NCI-H510A treated with DMSO at 0.1 percent for 48 hours (cell line): ENCODE results near the gene CORO1C.
"Not testable (repeated sequence)": the region's sequence is repeated elsewhere in the genome, so short reads cannot be mapped to it uniquely, and the experiment has no call there.

Source experiments
- DNase-seq: peaks from one replicate; lab custom pipeline; 2025; lab: John Stamatoyannopoulos, UW

Gene CORO1C

DNA sequence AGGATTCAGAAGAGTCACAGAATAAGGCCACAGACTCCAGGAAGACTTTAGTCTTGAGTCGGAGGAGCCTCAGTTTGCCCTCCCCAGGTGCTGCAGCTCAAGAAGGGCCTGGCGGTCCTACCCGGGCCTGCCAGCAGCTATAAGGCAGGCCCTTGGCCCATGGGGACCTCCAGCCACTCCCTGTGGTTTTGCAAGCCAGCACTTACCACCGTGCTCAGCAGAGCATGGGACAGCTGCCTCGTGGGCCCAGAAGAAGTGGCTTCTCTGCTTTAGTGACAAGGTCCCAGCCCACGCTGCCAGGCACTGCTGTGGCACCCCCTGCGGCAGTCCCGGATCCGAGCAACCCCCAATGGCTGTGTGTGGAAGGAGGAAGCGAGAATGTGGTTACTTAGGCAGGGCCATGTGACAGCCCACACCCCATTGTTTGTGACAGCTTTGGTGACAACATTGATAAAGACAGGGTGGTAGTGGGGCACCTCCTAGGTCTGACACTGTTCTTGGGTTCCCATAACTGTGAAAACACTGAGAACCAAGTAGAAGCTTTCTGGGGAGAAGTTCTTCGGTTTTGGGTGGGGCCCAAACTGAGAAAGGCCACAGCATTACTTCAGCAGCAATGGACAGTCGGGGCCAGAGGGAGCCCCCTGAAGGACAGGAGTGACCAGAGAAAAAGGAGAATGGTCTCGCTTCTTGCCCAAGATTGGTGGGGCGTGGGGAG is 97.6 kb downstream of the CORO1C start, which contains the start of gene SELPLG:
SELPLG (minus strand) TSS at position 361 of the 715 bp plus-strand sequence. CDS start 9,587 bp downstream, outside the sequence.
- DNase-seq, result no peak

DNA sequence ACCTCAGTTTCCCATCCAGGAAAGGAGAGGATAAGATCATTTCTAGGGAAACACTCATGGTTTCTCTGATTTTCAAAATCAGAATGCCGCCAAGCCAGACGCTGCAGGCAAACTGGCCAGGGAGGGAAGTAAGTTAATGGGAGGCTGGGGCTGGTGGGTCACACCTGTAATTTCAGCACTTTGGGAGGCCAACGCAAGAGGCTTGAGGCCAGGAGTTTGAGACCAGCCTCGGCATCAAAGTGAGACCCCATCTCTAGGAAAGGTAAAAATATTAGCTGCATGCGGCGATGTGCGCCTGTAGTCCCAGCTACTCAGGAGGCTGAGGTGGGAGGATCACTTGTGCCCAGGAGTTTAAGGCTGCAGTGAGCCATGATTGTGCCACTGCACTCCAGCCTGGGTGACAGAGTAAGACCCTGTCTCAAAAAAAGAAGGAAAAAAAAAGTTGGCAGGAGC is 98.2 kb downstream of the CORO1C start:
- DNase-seq, result no peak

GRCh38 chr12:108631261-108631660 is 100.1 kb downstream of the CORO1C start:
- DNase-seq, result not testable (repeated sequence)

DNA sequence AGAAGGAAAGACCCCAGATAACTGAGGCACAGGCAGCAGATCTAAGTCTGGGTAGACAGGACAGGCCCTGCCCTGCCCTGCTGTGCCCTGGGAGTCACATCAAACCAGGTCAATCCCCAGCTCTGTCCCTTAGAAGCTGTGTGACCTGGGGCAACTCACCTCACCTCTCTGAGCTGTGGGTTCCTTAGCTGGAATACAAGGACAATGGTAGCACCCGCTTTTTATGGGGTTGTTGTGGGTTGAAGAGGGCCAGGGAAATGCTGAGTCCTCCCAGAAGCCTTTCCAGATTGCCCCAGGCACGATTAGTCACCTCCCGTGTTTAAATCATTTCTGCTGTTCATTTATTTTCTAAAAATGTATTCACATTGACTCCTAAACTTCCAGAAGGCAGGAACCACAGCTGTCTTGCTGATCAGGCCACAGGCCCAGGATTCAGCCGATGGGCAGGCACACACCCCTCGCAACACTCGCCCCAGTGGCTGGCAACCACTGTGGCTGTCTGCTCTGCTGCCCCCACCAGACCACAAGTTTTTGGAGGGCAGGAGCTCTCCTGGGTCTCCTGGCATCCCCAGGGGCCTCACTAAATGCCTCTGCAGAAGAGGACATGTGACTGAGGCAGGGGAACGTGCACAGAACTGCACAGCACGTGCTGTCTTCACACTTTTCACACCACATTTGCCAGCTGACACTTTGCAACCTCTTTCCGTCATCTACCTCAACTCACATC is 100.7 kb downstream of the CORO1C start:
- no peak for DNase-seq

DNA sequence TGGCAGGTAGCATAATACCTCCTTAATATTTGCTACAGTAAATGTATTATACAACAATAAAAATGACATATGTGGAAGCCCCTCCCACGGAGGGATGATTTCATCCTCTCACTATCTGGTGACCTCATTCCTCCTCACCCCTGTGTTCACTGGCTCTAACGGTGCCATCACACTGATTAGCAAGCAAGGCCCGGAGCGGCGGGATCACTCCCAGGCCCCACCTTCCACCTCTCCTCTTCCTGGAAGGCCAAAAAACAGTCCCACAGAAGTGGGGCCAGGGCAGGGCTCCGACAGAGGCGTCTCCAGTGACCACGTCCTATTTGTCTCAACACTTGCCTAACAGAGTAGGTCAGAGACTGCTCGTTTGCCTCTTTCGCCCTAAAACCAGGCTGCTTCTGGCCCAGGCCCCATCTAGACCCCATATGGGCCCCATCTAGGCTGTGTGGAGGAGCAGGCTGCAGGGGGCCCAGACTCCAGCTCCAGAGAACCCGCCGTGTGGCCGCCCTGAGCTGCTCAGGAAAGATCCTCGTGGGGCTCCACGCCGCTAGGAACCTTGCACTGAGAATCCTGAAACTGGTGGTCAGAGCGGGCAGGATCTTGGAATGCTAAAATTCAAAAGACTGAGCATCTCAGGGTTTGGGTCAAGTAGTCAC is 101.4 kb downstream of the CORO1C start:
- no peak for DNase-seq

DNA sequence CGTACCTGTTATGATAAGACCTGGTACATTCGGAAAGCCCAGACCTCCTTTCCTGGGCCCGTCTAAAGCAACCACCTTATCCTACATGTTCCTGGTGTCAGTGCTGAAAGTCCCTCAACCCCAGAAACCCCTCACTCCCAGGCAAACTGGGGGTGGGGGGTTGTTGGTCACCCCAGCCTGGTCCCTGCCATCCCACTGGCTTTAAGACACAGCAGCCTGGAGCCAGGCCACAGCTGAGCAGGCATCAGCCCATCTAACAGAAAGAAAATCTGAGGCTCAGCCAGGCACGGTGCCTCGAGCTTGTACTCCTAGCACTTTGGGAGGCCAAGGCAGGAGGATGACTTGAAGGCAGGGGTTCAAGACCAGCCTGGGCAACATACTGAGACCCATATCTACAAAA is 102.2 kb downstream of the CORO1C start:
- no peak for DNase-seq

GRCh38 chr12:108627134-108627920 is 104.0 kb downstream of the CORO1C start:
- no peak for DNase-seq

DNA sequence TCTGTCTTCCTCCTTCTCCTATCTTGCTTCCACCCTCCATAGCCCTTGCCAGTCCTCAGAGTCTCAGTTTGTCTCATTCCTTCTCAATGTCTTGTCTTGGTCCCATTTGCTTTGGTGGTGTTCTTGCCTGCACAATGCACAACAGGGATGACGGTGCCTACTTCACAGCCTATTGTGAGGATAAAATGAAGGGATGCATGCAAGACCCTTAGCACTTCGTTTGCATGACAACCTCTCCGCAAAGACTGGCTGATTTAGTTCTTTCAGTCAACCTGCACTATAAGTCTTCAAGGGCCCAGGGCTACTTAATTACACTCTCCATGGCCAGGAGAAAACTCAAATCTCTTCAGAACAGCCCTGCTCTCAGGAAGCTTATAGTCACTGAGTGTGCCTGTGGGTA is 106.1 kb downstream of the CORO1C start:
- no peak for DNase-seq

DNA sequence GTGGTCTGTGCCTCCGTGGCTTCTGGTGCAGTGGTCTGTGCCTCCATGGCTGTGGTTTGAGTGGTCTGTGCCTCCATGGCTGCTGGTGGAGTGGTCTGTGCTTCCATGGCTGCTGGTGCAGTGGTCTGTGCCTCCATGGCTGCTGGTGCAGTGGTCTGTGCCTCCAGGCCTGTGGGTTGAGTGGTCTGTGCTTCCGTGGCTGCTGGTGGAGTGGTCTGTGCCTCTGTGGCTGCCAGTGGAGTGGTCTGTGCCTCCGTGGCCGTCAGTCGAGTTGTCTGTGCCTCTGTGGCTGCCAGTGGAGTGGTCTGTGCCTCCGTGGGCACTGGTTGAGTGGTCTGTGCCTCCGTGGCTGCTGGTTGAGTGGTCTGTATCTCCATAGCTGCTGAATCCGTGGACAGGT is 107.7 kb downstream of the CORO1C start:
- DNase-seq, result no peak

GRCh38 chr12:108622921-108623514 is 108.3 kb downstream of the CORO1C start:
- DNase-seq, result no peak

GRCh38 chr12:108622421-108622820 is 108.9 kb downstream of the CORO1C start:
- DNase-seq, result peak; percentile 53

DNA sequence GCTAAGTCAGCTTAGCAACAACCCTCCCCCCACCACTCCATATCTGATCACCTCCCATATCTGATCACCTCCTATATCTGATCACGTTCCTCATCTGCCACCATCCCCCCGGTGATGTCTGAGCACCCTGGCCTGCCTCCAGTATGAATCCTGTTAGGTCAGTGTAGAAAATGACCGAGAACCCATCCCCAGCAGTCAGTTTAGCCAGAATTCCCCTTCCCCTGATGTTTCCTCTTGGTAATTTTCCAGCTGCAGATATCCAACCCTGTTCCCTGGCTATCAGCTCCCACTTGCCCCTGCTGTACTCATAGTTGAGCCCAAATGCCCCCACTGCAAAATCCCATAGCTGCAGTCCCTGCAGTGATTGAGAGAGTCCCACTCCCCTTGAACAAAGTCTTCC is 110.2 kb downstream of the CORO1C start:
- DNase-seq, result no peak

GRCh38 chr12:108620236-108620879 is 111.0 kb downstream of the CORO1C start:
- no peak for DNase-seq

- DNase-seq, result no peak
Observed at GRCh38 chr12:108619369-108620160, 111.8 kb downstream of the CORO1C start.

- DNase-seq, result not testable (repeated sequence)
Observed at GRCh38 chr12:108618953-108619274, 112.4 kb downstream of the CORO1C start.

DNA sequence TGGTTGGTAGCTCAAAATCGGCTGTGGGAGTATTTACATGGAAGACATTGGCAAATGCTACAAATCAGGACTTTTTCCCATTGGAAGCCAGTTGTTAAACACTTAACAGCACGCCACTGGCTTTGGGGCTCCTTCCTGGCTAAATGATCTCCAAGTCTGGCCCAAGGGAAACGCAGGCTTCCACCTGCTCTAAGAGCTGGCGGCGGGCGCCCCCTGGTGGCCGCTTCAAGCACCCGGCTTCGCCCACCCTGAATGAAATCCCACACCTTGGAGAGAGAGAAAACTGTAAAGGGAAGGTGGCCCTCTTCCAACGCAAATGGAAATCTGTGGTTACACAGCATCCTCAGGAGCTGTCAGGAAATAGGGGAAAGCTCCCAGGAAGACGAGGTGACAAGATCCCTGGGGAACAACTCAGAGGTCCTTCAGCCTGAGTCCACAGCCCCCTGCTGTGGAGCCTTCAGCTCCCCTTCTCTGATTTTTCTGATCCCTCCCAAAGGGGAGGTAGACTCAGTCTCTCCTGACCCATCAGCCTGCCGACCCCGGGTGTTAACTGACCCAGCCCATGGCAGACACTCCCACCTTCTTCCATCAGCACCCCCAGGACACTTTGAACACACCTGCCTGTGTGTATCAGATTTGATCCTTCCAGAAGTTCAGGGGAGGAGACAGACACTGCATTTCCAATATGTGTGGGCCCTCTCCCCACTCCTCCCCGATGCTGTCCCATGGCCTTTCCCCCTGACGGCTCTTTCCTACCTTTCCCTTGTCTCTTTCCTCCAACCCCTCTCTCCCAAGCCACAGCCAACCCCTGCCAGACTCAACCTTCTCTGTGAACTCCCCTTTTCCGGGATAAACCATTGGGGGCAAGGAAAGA is 113.0 kb downstream of the CORO1C start:
- DNase-seq, result peak; percentile 63

- DNase-seq, result no peak
Observed at GRCh38 chr12:108616941-108617858, 114.1 kb downstream of the CORO1C start.

DNA sequence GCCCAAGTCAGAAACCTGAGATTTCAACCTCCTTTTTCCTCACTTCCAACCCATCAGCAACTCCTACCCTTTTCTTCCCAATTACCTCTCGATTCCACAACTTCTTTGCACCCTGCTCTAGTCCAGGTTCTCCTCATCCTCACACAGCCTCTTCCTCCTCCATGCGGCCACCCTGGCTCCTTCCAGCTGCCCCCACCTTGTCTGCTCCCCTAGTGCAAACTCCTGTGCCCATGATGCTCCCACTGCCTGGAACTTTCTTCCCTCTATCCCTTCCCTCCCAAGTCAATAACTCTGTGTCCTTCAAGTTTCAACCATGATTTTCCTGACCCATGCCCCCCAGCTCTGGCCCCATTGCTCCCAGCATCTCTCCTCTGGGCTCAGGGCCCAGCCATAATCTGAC is 115.0 kb downstream of the CORO1C start:
- DNase-seq, result no peak
